Sigmoid colon (tissue), 4 donors: ENCODE data around the gene RBM6.

Experiments used
- EP300 ChIP-seq, 4 donors: sonication (generic); formaldehyde crosslinking; IDR thresholded peaks; one replicate each; pipeline ENCODE4 v1.6.1; 2017; ENCODE audit warnings: antibody characterized with exemption in 4 of 4
- POLR2A ChIP-seq, 2 donors: fragments of 450-650 bp; IDR thresholded peaks; one replicate each; pipeline ENCODE4 v1.6.1; 2016; ENCODE audit warnings: antibody characterized with exemption in 2 of 2, mild to moderate bottlenecking in 2 of 2, moderate library complexity in 2 of 2
- POLR2AphosphoS5 ChIP-seq, 4 donors: sonication (generic); formaldehyde crosslinking; IDR thresholded peaks; one replicate each; pipeline ENCODE4 v1.6.1; 2017; ENCODE audit warnings: antibody characterized with exemption in 4 of 4
- TF ChIP-seq, protein P1 (sequence below), 4 experiments: fragments of 450-650 bp in 3 of 4; fragments of 200-600 bp in 1 of 4; IDR thresholded peaks; one replicate each; pipeline ENCODE4 v1.5.1; 2016 to 2019; ENCODE audit warnings: antibody characterized with exemption in 4 of 4, mild to moderate bottlenecking in 3 of 4, moderate library complexity in 2 of 4

DNA sequence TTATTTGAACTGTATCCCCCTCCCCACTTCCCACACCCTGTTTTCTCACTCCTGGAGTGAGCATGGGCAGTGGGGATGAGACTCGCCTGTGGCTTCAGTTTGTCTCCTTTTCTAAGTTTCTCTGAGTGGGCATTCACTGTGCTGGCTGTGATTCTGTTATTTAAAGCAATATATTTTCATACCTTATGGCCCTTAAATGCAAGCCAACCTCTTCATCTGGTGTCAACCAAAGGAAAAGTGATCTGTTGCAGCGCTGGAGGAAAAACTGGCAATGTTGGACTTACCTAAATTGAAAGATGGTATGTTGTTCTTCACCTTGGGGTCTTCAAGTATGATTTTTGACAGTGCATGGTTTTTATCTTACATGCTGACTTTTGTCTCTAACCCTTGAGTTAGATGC lies 56.1 kb downstream of the RBM6 start:
- TF ChIP-seq, protein P1, sequence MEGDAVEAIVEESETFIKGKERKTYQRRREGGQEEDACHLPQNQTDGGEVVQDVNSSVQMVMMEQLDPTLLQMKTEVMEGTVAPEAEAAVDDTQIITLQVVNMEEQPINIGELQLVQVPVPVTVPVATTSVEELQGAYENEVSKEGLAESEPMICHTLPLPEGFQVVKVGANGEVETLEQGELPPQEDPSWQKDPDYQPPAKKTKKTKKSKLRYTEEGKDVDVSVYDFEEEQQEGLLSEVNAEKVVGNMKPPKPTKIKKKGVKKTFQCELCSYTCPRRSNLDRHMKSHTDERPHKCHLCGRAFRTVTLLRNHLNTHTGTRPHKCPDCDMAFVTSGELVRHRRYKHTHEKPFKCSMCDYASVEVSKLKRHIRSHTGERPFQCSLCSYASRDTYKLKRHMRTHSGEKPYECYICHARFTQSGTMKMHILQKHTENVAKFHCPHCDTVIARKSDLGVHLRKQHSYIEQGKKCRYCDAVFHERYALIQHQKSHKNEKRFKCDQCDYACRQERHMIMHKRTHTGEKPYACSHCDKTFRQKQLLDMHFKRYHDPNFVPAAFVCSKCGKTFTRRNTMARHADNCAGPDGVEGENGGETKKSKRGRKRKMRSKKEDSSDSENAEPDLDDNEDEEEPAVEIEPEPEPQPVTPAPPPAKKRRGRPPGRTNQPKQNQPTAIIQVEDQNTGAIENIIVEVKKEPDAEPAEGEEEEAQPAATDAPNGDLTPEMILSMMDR (IDR thresholded peaks at IDR 0.05), result no peak
- TF ChIP-seq POLR2AphosphoS5 (IDR thresholded peaks at IDR 0.05), result no peak
- TF ChIP-seq EP300 (IDR thresholded peaks at IDR 0.05), result no peak
- TF ChIP-seq POLR2A (IDR thresholded peaks at IDR 0.05), result no peak
